WTC11 (cell line): ENCODE data around the gene GFPT1. TPM values are rescaled to one million over a fixed set of nuclear protein-coding genes. Genes with fewer than 3 reads are reported as not detected.

Experiments used
- ATAC-seq: fragments of 200-7000 bp; cut with Tn5 transposase; 2 replicates; pipeline ENCODE4 v1.10.0; 2021; ENCODE audit warnings: mild to moderate bottlenecking, moderate library complexity
- CTCF ChIA-PET: fragments of 300-600 bp; sonication (Branson Sonifier 250); formaldehyde crosslinking; loops from one replicate; lab custom pipeline; 2021; ENCODE audit warnings: antibody characterized with exemption; lab: Charles Lee
- POLR2A ChIA-PET: fragments of 350-600 bp; sonication (Branson Sonifier 250); formaldehyde crosslinking; loops from one replicate; lab custom pipeline; 2021; ENCODE audit warnings: antibody characterized with exemption; lab: Charles Lee
- DNase-seq: peaks from one replicate; pipeline ENCODE4 v3.0.0; 2021; ENCODE audit warnings: low spot score
- H3K27ac Mint-ChIP-seq: 2 replicates; pipeline ENCODE4 v1.8.0; 2021; ENCODE audit warnings: mixed read lengths
- H3K27me3 Mint-ChIP-seq: 2 replicates; pipeline ENCODE4 v1.8.0; 2021; ENCODE audit warnings: low read depth, mild to moderate bottlenecking, moderate library complexity, mixed read lengths
- H3K36me3 Mint-ChIP-seq: 2 replicates; pipeline ENCODE4 v1.8.0; 2021; ENCODE audit warnings: mixed read lengths
- H3K4me1 Mint-ChIP-seq: 2 replicates; pipeline ENCODE4 v1.8.0; 2022; ENCODE audit warnings: mixed read lengths
- H3K4me3 Mint-ChIP-seq: 2 replicates; pipeline ENCODE4 v1.8.0; 2021; ENCODE audit warnings: mild to moderate bottlenecking, moderate library complexity, mixed read lengths
- H3K9me3 Mint-ChIP-seq: 2 replicates; pipeline ENCODE4 v1.8.0; 2021; ENCODE audit warnings: mixed read lengths
- CBFB ChIP-seq: sonication (generic); formaldehyde crosslinking; IDR thresholded peaks from 2 replicates; pipeline ENCODE4 v1.8.1; 2022; ENCODE audit warnings: mild to moderate bottlenecking, low read depth, missing genetic modification reagents
- GTF2I ChIP-seq: fragments of 250-450 bp; sonication (Bioruptor Pico); conservative IDR thresholded peaks from 2 replicates; pipeline ENCODE4 v1.4.0; 2021; ENCODE audit warnings: mild to moderate bottlenecking
- JAZF1 ChIP-seq: fragments of 250-450 bp; sonication (Bioruptor Pico); IDR thresholded peaks from 2 replicates; pipeline ENCODE4 v1.9.0; 2021; ENCODE audit warnings: moderate library complexity, mild to moderate bottlenecking, inconsistent platforms
- PRRX2 ChIP-seq: fragments of 250-450 bp; sonication (Bioruptor Pico); IDR thresholded peaks from 2 replicates; pipeline ENCODE4 v1.8.0; 2021; ENCODE audit warnings: mild to moderate bottlenecking
- SP1 ChIP-seq: sonication (generic); formaldehyde crosslinking; conservative IDR thresholded peaks from 2 replicates; pipeline ENCODE4 v1.8.1; 2022; ENCODE audit warnings: missing genetic modification reagents
- TCF7 ChIP-seq: sonication (generic); formaldehyde crosslinking; IDR thresholded peaks from 2 replicates; pipeline ENCODE4 v1.8.0; 2022; ENCODE audit warnings: mild to moderate bottlenecking, low read depth, missing genetic modification reagents, moderate library complexity
- ZNF219 ChIP-seq: sonication (generic); formaldehyde crosslinking; IDR thresholded peaks from 2 replicates; pipeline ENCODE4 v1.8.0; 2023; ENCODE audit warnings: missing genetic modification reagents, mild to moderate bottlenecking, borderline replicate concordance
- total RNA-seq: library from RNA; stranded (reverse); gene quantifications from 3 replicates; pipeline ENCODE4 v1.2.3, GENCODE V29; 2021
- TF ChIP-seq, protein P1 (sequence below): sonication (generic); formaldehyde crosslinking; IDR thresholded peaks from 2 replicates; pipeline ENCODE4 v1.8.1; 2022; ENCODE audit warnings: mild to moderate bottlenecking, moderate library complexity, missing genetic modification reagents
- TF ChIP-seq, protein P2 (sequence below): sonication (generic); formaldehyde crosslinking; IDR thresholded peaks from 2 replicates; pipeline ENCODE4 v1.8.1; 2022; ENCODE audit warnings: low read depth, mild to moderate bottlenecking, moderate library complexity, missing genetic modification reagents, borderline replicate concordance
- TF ChIP-seq, protein P3 (sequence below): sonication (generic); formaldehyde crosslinking; IDR thresholded peaks from 2 replicates; pipeline ENCODE4 v1.8.1; 2023; ENCODE audit warnings: mild to moderate bottlenecking, missing genetic modification reagents, borderline replicate concordance
- TF ChIP-seq, protein P4 (sequence below): fragments of 250-450 bp; sonication (Bioruptor Pico); IDR thresholded peaks from 2 replicates; pipeline ENCODE4 v2.1.2; 2022; ENCODE audit warnings: mild to moderate bottlenecking, moderate library complexity
- TF ChIP-seq, protein P5 (sequence below): sonication (generic); formaldehyde crosslinking; IDR thresholded peaks from 2 replicates; pipeline ENCODE4 v1.8.1; 2023; ENCODE audit warnings: mild to moderate bottlenecking, missing genetic modification reagents, moderate library complexity
- TF ChIP-seq, protein P6 (sequence below): fragments of 250-450 bp; sonication (Bioruptor Pico); IDR thresholded peaks from 2 replicates; pipeline ENCODE4 v1.8.0; 2021; ENCODE audit warnings: mild to moderate bottlenecking
- TF ChIP-seq, protein P7 (sequence below): sonication (generic); formaldehyde crosslinking; IDR thresholded peaks from 2 replicates; pipeline ENCODE4 v1.8.0; 2022; ENCODE audit warnings: mild to moderate bottlenecking, missing genetic modification reagents
- TF ChIP-seq, protein P8 (sequence below): sonication (generic); formaldehyde crosslinking; IDR thresholded peaks from 2 replicates; pipeline ENCODE4 v1.8.1; 2022; ENCODE audit warnings: low read depth, missing genetic modification reagents, borderline replicate concordance

The GFPT1 gene
- total RNA-seq, 1 experiment from 2014 or later = 65.5 TPM

DNA sequence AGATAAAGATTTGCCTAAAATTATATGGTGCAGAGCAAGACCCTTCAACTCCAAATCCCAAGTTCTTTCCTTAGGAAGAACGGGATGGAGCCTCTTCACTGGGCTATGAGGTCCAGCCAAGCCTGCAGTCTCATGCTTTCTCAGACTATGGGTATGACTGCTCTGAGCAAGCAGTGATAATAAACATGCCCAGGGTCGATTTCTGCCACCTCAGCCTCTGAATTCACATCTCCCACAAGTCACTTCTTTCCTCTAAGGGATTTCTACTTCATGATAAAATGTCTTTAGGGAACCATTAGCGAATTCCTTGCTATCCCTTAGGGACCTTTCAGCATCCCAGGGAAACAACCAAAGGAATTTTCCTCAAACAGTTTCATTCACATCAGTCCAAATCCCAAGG lies 94.8 kb downstream of the GFPT1 start:
- Mint-ChIP-seq H3K27me3 (peaks cover 4% of the 10 kb centered on the region), H3K36me3 (no peaks in the 10 kb centered on the region), H3K9me3 (no peaks in the 10 kb centered on the region), H3K27ac (no peak overlapping the region), H3K4me3 (no peak overlapping the region), H3K4me1 (no peaks in the 10 kb centered on the region)
- DNase-seq (no peak), ATAC-seq (no peak)
- ChIA-PET CTCF (interaction anchor here (0.6 kb wide), 1 partner anchor 13 kb away, joined by 3 read pairs; no protein-coding TSS in a partner anchor), POLR2A (no interaction called here)
- TF ChIP-seq JAZF1 (CRISPR knock-in tag) = no peak
- TF ChIP-seq, protein P1, sequence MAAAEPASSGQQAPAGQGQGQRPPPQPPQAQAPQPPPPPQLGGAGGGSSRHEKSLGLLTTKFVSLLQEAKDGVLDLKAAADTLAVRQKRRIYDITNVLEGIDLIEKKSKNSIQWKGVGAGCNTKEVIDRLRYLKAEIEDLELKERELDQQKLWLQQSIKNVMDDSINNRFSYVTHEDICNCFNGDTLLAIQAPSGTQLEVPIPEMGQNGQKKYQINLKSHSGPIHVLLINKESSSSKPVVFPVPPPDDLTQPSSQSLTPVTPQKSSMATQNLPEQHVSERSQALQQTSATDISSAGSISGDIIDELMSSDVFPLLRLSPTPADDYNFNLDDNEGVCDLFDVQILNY (CRISPR knock-in tag) = no peak
- TF ChIP-seq, protein P2, sequence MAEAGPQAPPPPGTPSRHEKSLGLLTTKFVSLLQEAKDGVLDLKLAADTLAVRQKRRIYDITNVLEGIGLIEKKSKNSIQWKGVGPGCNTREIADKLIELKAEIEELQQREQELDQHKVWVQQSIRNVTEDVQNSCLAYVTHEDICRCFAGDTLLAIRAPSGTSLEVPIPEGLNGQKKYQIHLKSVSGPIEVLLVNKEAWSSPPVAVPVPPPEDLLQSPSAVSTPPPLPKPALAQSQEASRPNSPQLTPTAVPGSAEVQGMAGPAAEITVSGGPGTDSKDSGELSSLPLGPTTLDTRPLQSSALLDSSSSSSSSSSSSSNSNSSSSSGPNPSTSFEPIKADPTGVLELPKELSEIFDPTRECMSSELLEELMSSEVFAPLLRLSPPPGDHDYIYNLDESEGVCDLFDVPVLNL = no peak
- TF ChIP-seq, protein P3, sequence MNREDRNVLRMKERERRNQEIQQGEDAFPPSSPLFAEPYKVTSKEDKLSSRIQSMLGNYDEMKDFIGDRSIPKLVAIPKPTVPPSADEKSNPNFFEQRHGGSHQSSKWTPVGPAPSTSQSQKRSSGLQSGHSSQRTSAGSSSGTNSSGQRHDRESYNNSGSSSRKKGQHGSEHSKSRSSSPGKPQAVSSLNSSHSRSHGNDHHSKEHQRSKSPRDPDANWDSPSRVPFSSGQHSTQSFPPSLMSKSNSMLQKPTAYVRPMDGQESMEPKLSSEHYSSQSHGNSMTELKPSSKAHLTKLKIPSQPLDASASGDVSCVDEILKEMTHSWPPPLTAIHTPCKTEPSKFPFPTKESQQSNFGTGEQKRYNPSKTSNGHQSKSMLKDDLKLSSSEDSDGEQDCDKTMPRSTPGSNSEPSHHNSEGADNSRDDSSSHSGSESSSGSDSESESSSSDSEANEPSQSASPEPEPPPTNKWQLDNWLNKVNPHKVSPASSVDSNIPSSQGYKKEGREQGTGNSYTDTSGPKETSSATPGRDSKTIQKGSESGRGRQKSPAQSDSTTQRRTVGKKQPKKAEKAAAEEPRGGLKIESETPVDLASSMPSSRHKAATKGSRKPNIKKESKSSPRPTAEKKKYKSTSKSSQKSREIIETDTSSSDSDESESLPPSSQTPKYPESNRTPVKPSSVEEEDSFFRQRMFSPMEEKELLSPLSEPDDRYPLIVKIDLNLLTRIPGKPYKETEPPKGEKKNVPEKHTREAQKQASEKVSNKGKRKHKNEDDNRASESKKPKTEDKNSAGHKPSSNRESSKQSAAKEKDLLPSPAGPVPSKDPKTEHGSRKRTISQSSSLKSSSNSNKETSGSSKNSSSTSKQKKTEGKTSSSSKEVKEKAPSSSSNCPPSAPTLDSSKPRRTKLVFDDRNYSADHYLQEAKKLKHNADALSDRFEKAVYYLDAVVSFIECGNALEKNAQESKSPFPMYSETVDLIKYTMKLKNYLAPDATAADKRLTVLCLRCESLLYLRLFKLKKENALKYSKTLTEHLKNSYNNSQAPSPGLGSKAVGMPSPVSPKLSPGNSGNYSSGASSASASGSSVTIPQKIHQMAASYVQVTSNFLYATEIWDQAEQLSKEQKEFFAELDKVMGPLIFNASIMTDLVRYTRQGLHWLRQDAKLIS (CRISPR knock-in tag) = no peak
- no peak for TF ChIP-seq TCF7 (CRISPR knock-in tag)
- TF ChIP-seq CBFB = no peak
- TF ChIP-seq GTF2I (CRISPR knock-in tag) = no peak
- TF ChIP-seq, protein P4, sequence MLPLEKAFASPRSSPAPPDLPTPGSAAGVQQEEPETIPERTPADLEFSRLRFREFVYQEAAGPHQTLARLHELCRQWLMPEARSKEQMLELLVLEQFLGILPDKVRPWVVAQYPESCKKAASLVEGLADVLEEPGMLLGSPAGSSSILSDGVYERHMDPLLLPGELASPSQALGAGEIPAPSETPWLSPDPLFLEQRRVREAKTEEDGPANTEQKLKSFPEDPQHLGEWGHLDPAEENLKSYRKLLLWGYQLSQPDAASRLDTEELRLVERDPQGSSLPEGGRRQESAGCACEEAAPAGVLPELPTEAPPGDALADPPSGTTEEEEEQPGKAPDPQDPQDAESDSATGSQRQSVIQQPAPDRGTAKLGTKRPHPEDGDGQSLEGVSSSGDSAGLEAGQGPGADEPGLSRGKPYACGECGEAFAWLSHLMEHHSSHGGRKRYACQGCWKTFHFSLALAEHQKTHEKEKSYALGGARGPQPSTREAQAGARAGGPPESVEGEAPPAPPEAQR (CRISPR knock-in tag) = no peak
- TF ChIP-seq, protein P5, sequence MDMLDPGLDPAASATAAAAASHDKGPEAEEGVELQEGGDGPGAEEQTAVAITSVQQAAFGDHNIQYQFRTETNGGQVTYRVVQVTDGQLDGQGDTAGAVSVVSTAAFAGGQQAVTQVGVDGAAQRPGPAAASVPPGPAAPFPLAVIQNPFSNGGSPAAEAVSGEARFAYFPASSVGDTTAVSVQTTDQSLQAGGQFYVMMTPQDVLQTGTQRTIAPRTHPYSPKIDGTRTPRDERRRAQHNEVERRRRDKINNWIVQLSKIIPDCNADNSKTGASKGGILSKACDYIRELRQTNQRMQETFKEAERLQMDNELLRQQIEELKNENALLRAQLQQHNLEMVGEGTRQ = no peak
- TF ChIP-seq SP1 (CRISPR knock-in tag) = no peak
- TF ChIP-seq, protein P6, sequence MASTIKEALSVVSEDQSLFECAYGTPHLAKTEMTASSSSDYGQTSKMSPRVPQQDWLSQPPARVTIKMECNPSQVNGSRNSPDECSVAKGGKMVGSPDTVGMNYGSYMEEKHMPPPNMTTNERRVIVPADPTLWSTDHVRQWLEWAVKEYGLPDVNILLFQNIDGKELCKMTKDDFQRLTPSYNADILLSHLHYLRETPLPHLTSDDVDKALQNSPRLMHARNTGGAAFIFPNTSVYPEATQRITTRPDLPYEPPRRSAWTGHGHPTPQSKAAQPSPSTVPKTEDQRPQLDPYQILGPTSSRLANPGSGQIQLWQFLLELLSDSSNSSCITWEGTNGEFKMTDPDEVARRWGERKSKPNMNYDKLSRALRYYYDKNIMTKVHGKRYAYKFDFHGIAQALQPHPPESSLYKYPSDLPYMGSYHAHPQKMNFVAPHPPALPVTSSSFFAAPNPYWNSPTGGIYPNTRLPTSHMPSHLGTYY = no peak
- TF ChIP-seq, protein P7, sequence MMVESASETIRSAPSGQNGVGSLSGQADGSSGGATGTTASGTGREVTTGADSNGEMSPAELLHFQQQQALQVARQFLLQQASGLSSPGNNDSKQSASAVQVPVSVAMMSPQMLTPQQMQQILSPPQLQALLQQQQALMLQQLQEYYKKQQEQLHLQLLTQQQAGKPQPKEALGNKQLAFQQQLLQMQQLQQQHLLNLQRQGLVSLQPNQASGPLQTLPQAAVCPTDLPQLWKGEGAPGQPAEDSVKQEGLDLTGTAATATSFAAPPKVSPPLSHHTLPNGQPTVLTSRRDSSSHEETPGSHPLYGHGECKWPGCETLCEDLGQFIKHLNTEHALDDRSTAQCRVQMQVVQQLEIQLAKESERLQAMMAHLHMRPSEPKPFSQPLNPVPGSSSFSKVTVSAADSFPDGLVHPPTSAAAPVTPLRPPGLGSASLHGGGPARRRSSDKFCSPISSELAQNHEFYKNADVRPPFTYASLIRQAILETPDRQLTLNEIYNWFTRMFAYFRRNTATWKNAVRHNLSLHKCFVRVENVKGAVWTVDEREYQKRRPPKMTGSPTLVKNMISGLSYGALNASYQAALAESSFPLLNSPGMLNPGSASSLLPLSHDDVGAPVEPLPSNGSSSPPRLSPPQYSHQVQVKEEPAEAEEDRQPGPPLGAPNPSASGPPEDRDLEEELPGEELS = no peak
- TF ChIP-seq, protein P8, sequence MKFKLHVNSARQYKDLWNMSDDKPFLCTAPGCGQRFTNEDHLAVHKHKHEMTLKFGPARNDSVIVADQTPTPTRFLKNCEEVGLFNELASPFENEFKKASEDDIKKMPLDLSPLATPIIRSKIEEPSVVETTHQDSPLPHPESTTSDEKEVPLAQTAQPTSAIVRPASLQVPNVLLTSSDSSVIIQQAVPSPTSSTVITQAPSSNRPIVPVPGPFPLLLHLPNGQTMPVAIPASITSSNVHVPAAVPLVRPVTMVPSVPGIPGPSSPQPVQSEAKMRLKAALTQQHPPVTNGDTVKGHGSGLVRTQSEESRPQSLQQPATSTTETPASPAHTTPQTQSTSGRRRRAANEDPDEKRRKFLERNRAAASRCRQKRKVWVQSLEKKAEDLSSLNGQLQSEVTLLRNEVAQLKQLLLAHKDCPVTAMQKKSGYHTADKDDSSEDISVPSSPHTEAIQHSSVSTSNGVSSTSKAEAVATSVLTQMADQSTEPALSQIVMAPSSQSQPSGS (CRISPR knock-in tag) = no peak
- no peak for TF ChIP-seq PRRX2
- TF ChIP-seq ZNF219 (CRISPR knock-in tag) = no peak
